Muscle of back (tissue), 11 donors: Measurements from ENCODE around the gene TUBA4A. TPM values are rescaled to one million over a fixed set of nuclear protein-coding genes. Genes with fewer than 3 reads are reported as not detected.

Source experiments
- DNase-seq, 3 donors: peaks; one replicate each; pipeline versions ENCODE4 v3.0.0 to v3.0.0-alpha.2; 2013
- polyA plus RNA-seq, 10 donors: library from polyadenylated mRNA; unstranded; fragments of 120-200 nt; gene quantifications; one replicate each; pipeline ENCODE4 v1.2.1, GENCODE V29; 2013; ENCODE audit not compliant: insufficient read length in 10 of 10

The TUBA4A gene
- polyA plus RNA-seq, 10 donors = 84.3 to 159 (median 120) TPM

DNA sequence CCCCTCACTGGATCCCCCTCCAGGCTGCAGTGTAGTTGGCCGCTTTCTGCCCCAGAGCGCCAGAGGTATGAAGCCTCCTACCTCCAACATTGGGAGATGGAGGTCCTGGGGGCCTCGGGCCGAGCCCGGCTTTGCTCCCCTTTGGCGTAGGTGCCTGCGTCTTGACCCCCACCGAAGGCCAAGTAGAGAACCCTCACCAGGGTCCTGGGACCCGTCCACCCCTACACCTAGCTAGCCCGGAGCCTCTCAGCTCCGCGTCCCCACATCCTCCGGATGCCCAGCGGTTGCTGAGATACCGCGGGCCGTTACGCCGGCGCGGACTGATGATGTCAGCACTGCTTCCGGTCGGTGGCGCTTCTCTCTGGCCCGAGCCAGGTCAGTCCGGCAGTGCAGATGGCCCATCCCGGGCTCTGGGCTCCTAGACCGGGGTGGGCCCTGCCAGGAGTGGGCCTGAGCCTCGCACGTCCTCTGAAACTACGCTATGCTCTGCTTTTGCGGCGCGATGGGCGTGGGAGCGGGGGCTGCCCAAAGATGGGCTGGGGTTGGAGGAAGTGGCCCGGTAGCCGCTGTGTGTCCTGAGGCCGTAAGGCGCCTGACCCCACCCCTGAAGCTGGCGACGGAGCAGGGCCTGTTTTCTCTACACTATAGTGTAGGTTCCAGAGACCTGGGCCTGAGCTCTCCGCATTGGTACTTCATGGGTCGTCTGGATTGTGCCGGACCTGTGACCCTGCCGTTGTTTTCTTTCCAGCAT lies 8.4 kb downstream of the TUBA4A start, which contains the start of the genes GLB1L and STK16:
Gene GLB1L (minus strand): TSS at position 297 of the 751 bp plus-strand sequence. CDS start 1,871 bp downstream, outside the sequence.
Gene STK16 (plus strand): TSS at position 332 of the 751 bp plus-strand sequence. CDS start 521 bp downstream, outside the sequence.
- DNase-seq = peak; percentile 92 to 98 (median 96)

- DNase-seq = no peak
Observed at GRCh38 chr2:219244789-219245147, 8.9 kb downstream of the TUBA4A start.

DNA sequence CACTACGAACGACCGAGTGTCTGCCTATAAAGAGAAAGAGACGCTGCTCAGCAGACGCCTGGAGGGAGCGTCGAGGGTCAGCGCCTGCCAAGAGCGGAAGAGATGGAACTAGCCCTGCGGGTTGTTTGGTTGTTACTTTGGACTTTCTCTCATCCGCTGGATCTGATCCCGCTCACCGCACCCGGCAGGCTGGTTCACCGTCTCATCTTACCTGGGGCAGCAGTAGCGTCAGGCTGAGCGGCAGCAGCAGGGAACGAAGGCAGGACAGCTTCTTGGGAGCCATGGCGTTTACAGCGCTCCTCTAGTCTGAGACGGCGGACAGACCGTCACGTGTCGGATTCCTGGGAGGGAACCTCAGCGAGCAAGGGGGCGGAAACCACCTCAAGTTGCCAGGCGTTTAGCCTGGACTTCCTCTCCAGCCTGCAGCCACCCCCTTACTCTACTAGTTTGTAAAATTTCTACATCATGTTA lies 10.4 kb downstream of the TUBA4A start:
- DNase-seq = peak in 1 of 3 donors; percentile 64

- no peak for DNase-seq
Observed at GRCh38 chr2:219234331-219234730, 19.4 kb downstream of the TUBA4A start.

DNA sequence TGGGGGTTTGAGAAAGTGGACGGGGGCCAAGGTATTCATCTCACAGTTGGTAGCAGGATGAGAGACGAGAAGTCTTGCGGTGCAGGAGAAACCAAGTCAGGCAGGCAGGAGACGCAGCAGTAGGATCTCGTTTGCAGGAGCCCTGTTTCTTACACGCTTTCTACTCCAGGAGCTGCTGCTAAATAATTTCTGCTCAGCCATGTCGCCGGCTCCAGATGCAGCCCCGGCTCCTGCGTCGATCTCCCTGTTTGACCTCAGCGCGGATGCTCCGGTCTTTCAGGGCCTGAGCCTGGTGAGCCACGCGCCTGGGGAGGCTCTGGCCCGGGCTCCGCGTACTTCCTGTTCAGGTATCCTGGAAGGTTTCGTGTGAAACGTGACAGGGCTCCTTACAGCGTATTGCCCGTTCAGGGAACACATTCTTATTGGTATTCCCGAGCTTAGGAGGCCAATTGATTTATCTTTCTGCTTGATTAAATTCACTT lies 23.6 kb downstream of the TUBA4A start:
- no peak for DNase-seq

DNA sequence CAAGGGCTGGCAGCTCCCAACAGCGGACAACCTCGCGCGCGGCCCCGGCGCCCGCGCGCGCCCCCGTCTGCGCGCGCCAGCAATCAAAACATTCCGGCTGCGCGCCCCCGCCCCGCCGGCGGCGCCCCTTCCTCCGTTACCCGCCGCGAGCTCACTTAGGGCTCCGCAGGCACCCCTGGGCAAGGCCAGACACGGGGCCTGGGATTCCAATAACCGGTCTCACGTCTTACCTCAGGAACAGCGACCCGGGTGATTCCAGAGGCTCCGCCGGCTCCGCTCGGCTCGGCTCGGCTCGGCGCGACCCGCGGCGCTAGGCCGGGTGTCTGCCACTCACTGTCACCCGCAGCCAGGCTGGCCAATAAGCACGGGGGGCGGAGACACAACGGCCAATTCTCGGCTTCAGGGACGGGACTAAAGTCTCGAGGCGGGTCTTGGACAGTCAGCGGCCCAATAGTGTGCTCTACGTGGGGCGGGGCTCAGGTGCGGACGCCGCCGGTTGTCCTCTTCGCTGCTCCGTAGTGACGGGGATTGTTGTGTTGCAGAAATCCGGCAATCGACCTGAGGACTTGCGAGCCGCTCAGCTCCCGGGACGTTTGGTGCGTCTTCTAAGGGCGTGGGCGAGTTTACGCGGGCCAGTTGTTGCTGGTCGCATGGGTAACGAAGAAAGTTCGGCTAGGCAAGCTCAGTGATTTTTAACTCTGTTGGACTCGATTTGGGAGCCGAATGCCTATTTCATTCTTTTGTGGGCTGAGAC lies 24.2 kb downstream of the TUBA4A start, which contains the start of the genes ANKZF1 and ATG9A:
Gene ANKZF1 (plus strand): TSS at position 502 of the 754 bp plus-strand sequence. CDS start 452 bp downstream, outside the sequence.
Gene ATG9A (minus strand): TSS at position 332 of the 754 bp plus-strand sequence. CDS start 1,612 bp downstream, outside the sequence.
- peak; percentile 97 to 99 (median 99) for DNase-seq

GRCh38 chr2:219228911-219229304 lies 24.8 kb downstream of the TUBA4A start:
- peak in 1 of 3 donors; percentile 32 for DNase-seq

DNA sequence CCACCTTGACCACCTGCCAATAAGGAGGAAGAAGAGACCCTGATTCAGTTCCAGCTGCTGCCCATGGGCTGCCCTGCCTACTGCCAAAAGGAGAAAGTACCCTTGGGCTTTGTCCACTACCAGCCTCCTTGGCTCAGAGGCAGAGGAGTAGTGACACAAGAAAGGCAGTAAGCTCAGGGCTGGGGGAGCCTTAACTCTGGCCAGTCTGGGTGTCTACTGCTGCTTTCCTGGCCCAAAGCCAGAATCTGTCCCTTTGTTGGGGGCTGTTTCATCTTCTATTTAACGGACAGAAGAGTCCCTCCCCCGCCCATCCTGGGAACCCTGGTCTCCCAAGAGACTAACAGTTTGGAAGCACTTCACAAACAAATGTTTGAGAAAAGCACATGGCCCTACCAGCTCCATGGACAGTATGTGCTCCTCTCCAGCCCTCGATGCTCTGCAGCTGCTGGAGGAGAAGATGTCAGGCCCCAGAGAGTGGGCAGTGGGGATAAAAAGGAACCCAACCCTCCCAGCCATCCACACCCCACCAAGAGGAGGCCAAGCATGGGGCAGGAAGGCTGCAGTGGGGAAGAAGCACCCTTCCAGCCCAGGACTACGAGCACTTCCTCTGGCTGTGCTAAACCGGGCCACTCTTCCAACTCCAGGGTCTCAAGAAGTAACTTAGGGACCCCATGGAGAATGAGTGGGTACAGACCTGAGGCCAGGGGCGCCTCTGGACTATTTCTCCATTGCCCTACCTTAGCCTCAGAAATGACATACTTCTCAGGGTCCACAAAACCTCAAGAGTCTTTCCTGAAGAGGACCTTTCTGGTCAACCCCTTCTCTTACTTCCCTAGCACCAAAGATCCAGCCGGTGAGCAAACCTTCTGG lies 25.4 kb downstream of the TUBA4A start:
- no peak for DNase-seq

- DNase-seq = no peak
Observed at GRCh38 chr2:219225350-219225749, 28.4 kb downstream of the TUBA4A start.

- no peak for DNase-seq
Observed at GRCh38 chr2:219223831-219224610, 29.7 kb downstream of the TUBA4A start.

DNA sequence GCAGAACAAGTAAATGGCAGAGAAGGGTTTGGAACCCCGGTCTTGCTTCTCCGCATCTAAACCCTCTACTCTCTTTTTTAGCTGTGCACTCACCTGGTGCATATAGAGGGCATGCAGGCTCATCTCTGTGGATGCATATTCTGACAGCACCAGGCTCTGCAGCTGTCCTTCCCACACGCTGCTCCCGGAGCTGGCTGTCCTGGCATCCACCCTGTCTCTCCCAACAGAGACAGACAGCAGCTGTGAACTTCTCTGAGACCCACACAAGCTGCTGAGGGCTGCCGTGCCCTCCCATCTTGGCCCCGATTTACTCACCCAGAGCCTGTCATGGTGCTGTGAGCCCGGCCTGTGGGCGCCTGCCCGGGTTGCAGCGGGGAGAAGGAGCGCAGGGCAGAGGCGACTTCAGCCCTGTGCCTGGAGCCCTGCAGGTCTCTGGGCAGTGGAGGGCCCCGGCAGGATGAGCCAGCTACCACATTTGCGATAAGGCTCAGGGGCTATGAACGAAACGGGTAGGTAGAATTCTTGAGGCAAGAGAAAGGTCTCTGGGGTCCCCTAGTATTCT lies 31.7 kb downstream of the TUBA4A start:
- no peak for DNase-seq

GRCh38 chr2:219220652-219221402 lies 32.9 kb downstream of the TUBA4A start:
- no peak for DNase-seq

- no peak for DNase-seq
Observed at GRCh38 chr2:219219784-219220532, 33.8 kb downstream of the TUBA4A start.

DNA sequence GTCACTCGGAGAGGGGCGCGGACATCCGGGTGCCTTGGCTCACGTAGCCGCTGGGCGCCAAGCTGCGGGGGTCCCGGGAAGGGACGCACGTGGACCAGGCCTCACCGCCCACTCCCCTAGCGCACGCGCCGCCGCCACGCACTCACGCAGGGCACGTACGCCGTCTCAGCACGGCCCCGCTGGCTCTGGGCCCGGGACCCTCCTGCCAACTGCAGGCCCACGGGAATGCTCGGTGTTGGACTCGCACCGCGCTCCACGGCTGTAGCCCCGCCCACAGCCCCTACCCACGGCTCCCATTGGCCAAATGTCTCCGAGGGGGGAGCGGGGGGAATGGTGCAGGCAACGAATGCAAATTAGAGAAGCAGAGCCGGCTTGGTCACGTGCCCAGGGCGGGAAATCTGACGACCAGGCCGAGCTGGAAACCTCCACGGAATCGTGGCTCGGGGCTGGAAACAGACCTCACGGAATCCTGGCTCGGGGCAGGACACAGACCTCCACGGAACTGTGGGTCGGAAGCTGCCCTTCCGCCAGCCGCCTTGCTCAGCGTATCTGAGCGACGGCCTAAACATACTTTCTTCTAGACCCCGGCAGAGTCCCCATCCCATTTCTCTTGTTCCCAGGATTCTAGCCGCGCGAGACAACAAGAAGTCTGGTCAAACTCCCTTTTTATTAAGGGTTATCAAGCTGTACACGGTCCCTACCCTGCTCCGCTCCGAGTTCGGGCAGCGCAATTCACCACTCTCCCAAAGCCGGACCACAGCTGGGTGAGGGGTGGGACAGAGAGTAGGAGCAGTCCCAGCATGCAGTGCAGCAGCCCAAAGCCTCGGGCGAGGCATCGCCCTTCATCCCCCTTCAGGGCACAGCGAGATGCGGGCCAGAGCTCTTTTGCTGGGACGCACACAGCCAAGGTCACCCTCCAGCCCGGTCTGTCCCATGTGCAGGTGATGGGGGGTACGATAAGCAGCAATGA lies 34.7 kb downstream of the TUBA4A start, which contains the start of gene ABCB6:
Gene ABCB6 (minus strand): TSS at position 227 of the 970 bp plus-strand sequence. CDS start 285 bp downstream, outside the sequence.
- DNase-seq = peak; percentile 96 to 99 (median 97)

DNA sequence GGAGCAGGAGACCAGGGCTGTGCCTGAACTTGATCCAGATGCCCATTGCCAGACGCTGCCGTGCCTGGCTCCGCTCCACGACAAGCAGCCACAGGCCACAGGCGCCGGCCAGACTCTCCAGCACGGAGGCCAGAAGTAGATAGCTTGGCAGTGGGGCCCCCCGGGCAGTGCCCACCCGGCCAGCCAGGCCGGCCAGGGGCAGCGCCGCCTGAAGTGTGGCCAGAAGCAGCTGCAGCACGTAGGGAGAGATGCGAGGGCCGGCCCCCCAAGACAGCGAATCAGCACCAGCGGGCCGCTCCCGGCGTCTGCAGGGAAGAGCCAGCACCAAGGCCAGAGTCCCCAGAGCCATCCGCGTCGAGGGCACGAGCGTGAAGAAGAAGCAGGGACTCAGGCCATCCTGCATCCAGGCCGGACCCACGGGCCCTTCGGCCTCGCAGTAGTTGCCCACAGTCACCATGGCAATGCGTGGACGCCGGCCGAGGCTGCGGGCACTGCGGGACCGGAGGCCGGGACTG lies 35.4 kb downstream of the TUBA4A start:
- no peak for DNase-seq

GRCh38 chr2:219216535-219216915 lies 37.2 kb downstream of the TUBA4A start:
- DNase-seq = no peak
